GM18870 (cell line): Measurements from ENCODE around the gene BMERB1.
"Not testable (repeated sequence)": the region's sequence is repeated elsewhere in the genome, so short reads cannot be mapped to it uniquely, and the experiment has no call there.

Experiments used
- ATAC-seq: cut with Tn5 transposase; IDR thresholded peaks from one replicate; pipeline ENCODE4 v1.9.1; 2021; ENCODE audit warnings: moderate library complexity; ENCODE audit not compliant: unreplicated experiment

The BMERB1 gene

GRCh38 chr16:15459791-15460190, 25.4 kb downstream of the BMERB1 start:
- ATAC-seq, result no peak

GRCh38 chr16:15460601-15461000, 26.2 kb downstream of the BMERB1 start:
- ATAC-seq, result no peak

- no peak for ATAC-seq
Measured at GRCh38 chr16:15461376-15461775, 27.0 kb downstream of the BMERB1 start.

GRCh38 chr16:15464401-15465186, 30.2 kb downstream of the BMERB1 start:
- ATAC-seq, result no peak

- no peak for ATAC-seq
Measured at GRCh38 chr16:15466131-15466530, 31.7 kb downstream of the BMERB1 start.

GRCh38 chr16:15466886-15467781, 32.7 kb downstream of the BMERB1 start:
- no peak for ATAC-seq

- ATAC-seq, result not testable (repeated sequence)
Measured at GRCh38 chr16:15476971-15477370, 42.6 kb downstream of the BMERB1 start.

- ATAC-seq, result no peak
Measured at GRCh38 chr16:15477802-15478201, 43.4 kb downstream of the BMERB1 start.

- no peak for ATAC-seq
Measured at GRCh38 chr16:15482068-15482747, 47.8 kb downstream of the BMERB1 start.

- ATAC-seq, result no peak
Measured at GRCh38 chr16:15482748-15483298, 48.4 kb downstream of the BMERB1 start.

GRCh38 chr16:15483857-15484256, 49.5 kb downstream of the BMERB1 start:
- no peak for ATAC-seq

- ATAC-seq, result no peak
Measured at GRCh38 chr16:15484662-15485061, 50.3 kb downstream of the BMERB1 start.

- ATAC-seq, result no peak
Measured at GRCh38 chr16:15485175-15485574, 50.8 kb downstream of the BMERB1 start.

GRCh38 chr16:15486661-15487060, 52.3 kb downstream of the BMERB1 start:
- no peak for ATAC-seq

- ATAC-seq, result no peak
Measured at GRCh38 chr16:15487336-15488284, 53.2 kb downstream of the BMERB1 start.

- no peak for ATAC-seq
Measured at GRCh38 chr16:15489016-15489415, 54.6 kb downstream of the BMERB1 start.

- ATAC-seq, result no peak
Measured at GRCh38 chr16:15490123-15490711, 55.8 kb downstream of the BMERB1 start.

- no peak for ATAC-seq
Measured at GRCh38 chr16:15491411-15491810, 57.0 kb downstream of the BMERB1 start.

GRCh38 chr16:15492091-15492740, 57.8 kb downstream of the BMERB1 start:
- no peak for ATAC-seq
